Breast epithelium (tissue), 4 donors: ENCODE results near the gene RNF220. TPM values are rescaled to one million over a fixed set of nuclear protein-coding genes. Genes with fewer than 3 reads are reported as not detected.

Experiments
- DNase-seq, 2 donors: peaks; one replicate each; pipeline ENCODE4 v3.0.0-alpha.2; 2019; ENCODE audit warnings: low spot score in 2 of 2
- H3K27ac ChIP-seq, 2 donors: fragments of 200-600 bp; sonication (generic) in 1 of 2; one replicate each; pipeline ENCODE4 v1.5.1; 2016 to 2019; ENCODE audit warnings: mild to moderate bottlenecking in 1 of 2
- H3K27me3 ChIP-seq, 2 donors: fragments of 200-600 bp; sonication (generic) in 1 of 2; one replicate each; pipeline versions ENCODE4 v1.5.1 to v1.6.0; 2017 to 2019; ENCODE audit warnings: control low read depth in 1 of 2, mild to moderate bottlenecking in 1 of 2
- H3K36me3 ChIP-seq: fragments of 200-600 bp; one replicate; pipeline ENCODE4 v1.5.1; 2019
- H3K4me1 ChIP-seq, 2 donors: fragments of 200-600 bp; sonication (generic); one replicate each; pipeline ENCODE4 v1.5.1; 2016 to 2019; ENCODE audit warnings: control low read depth in 1 of 2
- H3K4me3 ChIP-seq, 3 donors: fragments of 200-600 bp; sonication (generic); 1 replicate in 2 of 3; 2 replicates in 1 of 3; pipeline ENCODE4 v1.5.1; 2016 to 2019; ENCODE audit warnings: mild to moderate bottlenecking in 3 of 3, moderate library complexity in 2 of 3
- H3K9me3 ChIP-seq, 2 donors: fragments of 200-600 bp; sonication (generic) in 1 of 2; one replicate each; pipeline ENCODE4 v1.5.1; 2016 to 2019; ENCODE audit warnings: control low read depth in 1 of 2
- CTCF ChIP-seq, 3 donors: fragments of 450-650 bp; IDR thresholded peaks; one replicate each; pipeline ENCODE4 v1.5.1; 2016 to 2017; ENCODE audit warnings: antibody characterized with exemption in 3 of 3, mild to moderate bottlenecking in 3 of 3, moderate library complexity in 3 of 3
- POLR2A ChIP-seq: fragments of 450-650 bp; IDR thresholded peaks from one replicate; pipeline ENCODE4 v1.6.1; 2016; ENCODE audit warnings: antibody characterized with exemption, mild to moderate bottlenecking, moderate library complexity
- POLR2AphosphoS5 ChIP-seq, 3 donors: sonication (generic); formaldehyde crosslinking; IDR thresholded peaks; one replicate each; pipeline ENCODE4 v1.6.1; 2017; ENCODE audit warnings: antibody characterized with exemption in 3 of 3
- intact Hi-C: fragments of 100-400 bp; cut with DNase I; formaldehyde crosslinking; loops from one replicate; pipeline ENCODE4 v1.15.1; 2023; ENCODE audit warnings: low total_unique reads
- total RNA-seq, 3 donors: library from RNA; depleted of rRNA; stranded (reverse); fragments of >200 nt; gene quantifications; one replicate each; pipeline ENCODE4 v1.1.0, GENCODE V29; 2016

The RNF220 gene
- total RNA-seq, 3 donors from 2014 or later: 90.4 to 110 (median 93.4) TPM

- intact Hi-C loops: no loop called here
- TF ChIP-seq CTCF (IDR thresholded peaks at IDR 0.05) (no peak), POLR2A (no peak), POLR2AphosphoS5 (IDR thresholded peaks at IDR 0.05) (no peak)
- Histone ChIP-seq H3K36me3 (no peaks in the 10 kb centered on the region), H3K27me3 (peaks cover 4 to 99% of the 10 kb centered on the region in 2 donors), H3K27ac (no peak overlapping the region), H3K9me3 (no peaks in the 10 kb centered on the region), H3K4me1 (peaks cover under 1 to 7% of the 10 kb centered on the region in 2 donors), H3K4me3 (no peak overlapping the region)
- DNase-seq: no peak
Observed at GRCh38 chr1:44411861-44412260, 6.8 kb downstream of the RNF220 start.

GRCh38 chr1:44412601-44413000 lies 7.5 kb downstream of the RNF220 start:
- intact Hi-C loops: no loop called here
- Histone ChIP-seq H3K27me3 (peaks cover 0 to 99% of the 10 kb centered on the region in 2 donors), H3K4me1 (peaks cover 0 to under 1% of the 10 kb centered on the region in 2 donors), H3K4me3 (no peak overlapping the region), H3K36me3 (no peaks in the 10 kb centered on the region), H3K9me3 (no peaks in the 10 kb centered on the region), H3K27ac (no peak overlapping the region)
- TF ChIP-seq POLR2A (no peak), CTCF (IDR thresholded peaks at IDR 0.05) (no peak), POLR2AphosphoS5 (IDR thresholded peaks at IDR 0.05) (no peak)
- DNase-seq: no peak

- peaks cover 4 to 97% of the 10 kb centered on the region in 2 donors for H3K27me3 ChIP-seq
- no peak overlapping the region for H3K4me3 ChIP-seq
- H3K4me1 ChIP-seq: no peaks in the 10 kb centered on the region
- no peak overlapping the region for H3K27ac ChIP-seq
- no peak for DNase-seq
- no peaks in the 10 kb centered on the region for H3K9me3 ChIP-seq
- no peak for TF ChIP-seq POLR2AphosphoS5 (IDR thresholded peaks at IDR 0.05)
- no peak for TF ChIP-seq CTCF (IDR thresholded peaks at IDR 0.05)
- TF ChIP-seq POLR2A: no peak
- intact Hi-C loops: no loop called here
- H3K36me3 ChIP-seq: no peaks in the 10 kb centered on the region
Observed at GRCh38 chr1:44413740-44414139, 8.7 kb downstream of the RNF220 start.

- DNase-seq: no peak
- H3K4me1 ChIP-seq: no peaks in the 10 kb centered on the region
- TF ChIP-seq CTCF (IDR thresholded peaks at IDR 0.05) (no peak), POLR2A (no peak), POLR2AphosphoS5 (IDR thresholded peaks at IDR 0.05) (no peak)
- no peaks in the 10 kb centered on the region for H3K36me3 ChIP-seq
- H3K4me3 ChIP-seq: no peak overlapping the region
- H3K27me3 ChIP-seq: peaks cover 4 to 97% of the 10 kb centered on the region in 2 donors
- no peak overlapping the region for H3K27ac ChIP-seq
- no peaks in the 10 kb centered on the region for H3K9me3 ChIP-seq
- intact Hi-C loops: no loop called here
Observed at GRCh38 chr1:44415013-44415412, 10.0 kb downstream of the RNF220 start.

GRCh38 chr1:44416408-44416807 lies 11.4 kb downstream of the RNF220 start:
- no peaks in the 10 kb centered on the region for H3K9me3 ChIP-seq
- TF ChIP-seq POLR2AphosphoS5 (IDR thresholded peaks at IDR 0.05) (no peak), CTCF (IDR thresholded peaks at IDR 0.05) (no peak), POLR2A (no peak)
- H3K27ac ChIP-seq: no peak overlapping the region
- intact Hi-C loops: no loop called here
- H3K27me3 ChIP-seq: peaks cover 4 to 97% of the 10 kb centered on the region in 2 donors
- H3K36me3 ChIP-seq: no peaks in the 10 kb centered on the region
- no peak overlapping the region for H3K4me3 ChIP-seq
- no peak for DNase-seq
- H3K4me1 ChIP-seq: no peaks in the 10 kb centered on the region
